Esophagus squamous epithelium (tissue), 5 donors: ENCODE measurements around the gene KIF1B. TPM values are rescaled to one million over a fixed set of nuclear protein-coding genes. Genes with fewer than 3 reads are reported as not detected.

ENCODE experiments used
- DNase-seq: peaks from one replicate; lab custom pipeline; 2025; lab: John Stamatoyannopoulos, UW
- H3K27ac ChIP-seq, 4 donors: fragments of 200-600 bp; sonication (generic); one replicate each; pipeline ENCODE4 v1.5.1; 2016 to 2019; ENCODE audit warnings: mild to moderate bottlenecking in 1 of 4
- H3K27me3 ChIP-seq, 4 donors: fragments of 200-600 bp; sonication (generic); 1 replicate in 3 of 4; 2 replicates in 1 of 4; pipeline versions ENCODE4 v1.5.1 to v1.6.0; 2017 to 2021; ENCODE audit warnings: antibody characterized with exemption in 1 of 4
- H3K36me3 ChIP-seq, 3 donors: fragments of 200-600 bp; sonication (generic); one replicate each; pipeline ENCODE4 v1.5.1; 2016 to 2019
- H3K4me1 ChIP-seq, 3 donors: fragments of 200-600 bp; sonication (generic); one replicate each; pipeline ENCODE4 v1.5.1; 2017 to 2019
- H3K4me3 ChIP-seq, 4 donors: fragments of 200-600 bp; sonication (generic); 1 replicate in 3 of 4; 2 replicates in 1 of 4; pipeline ENCODE4 v1.5.1; 2016 to 2019; ENCODE audit warnings: mild to moderate bottlenecking in 2 of 4, moderate library complexity in 1 of 4
- H3K9me3 ChIP-seq, 3 donors: fragments of 200-600 bp; sonication (generic); one replicate each; pipeline ENCODE4 v1.5.1; 2016 to 2019
- POLR2A ChIP-seq, 4 donors: fragments of 450-650 bp; IDR thresholded peaks; one replicate each; pipeline ENCODE4 v1.6.1; 2017; ENCODE audit warnings: antibody characterized with exemption in 4 of 4, mild to moderate bottlenecking in 4 of 4, moderate library complexity in 3 of 4
- WGBS, 2 donors: methylation state at CpG; one replicate each; pipeline ENCODE4 v1.1.5; 2018; 5-methylcytosine and 5-hydroxymethylcytosine counted together
- intact Hi-C: fragments of 100-400 bp; cut with DNase I; formaldehyde crosslinking; loops from one replicate; pipeline ENCODE4 v1.15.0; 2022
- total RNA-seq, 4 donors: library from RNA; depleted of rRNA; stranded (reverse); fragments of >200 nt; gene quantifications; one replicate each; pipeline ENCODE4 v1.1.0, GENCODE V29; 2016
- TF ChIP-seq, protein P1 (sequence below), 6 experiments: fragments of 450-650 bp in 4 of 6; fragments of 200-600 bp in 2 of 6; sonication (generic) in 2 of 6; IDR thresholded peaks; one replicate each; pipeline ENCODE4 v1.5.1; 2016 to 2019; ENCODE audit warnings: antibody characterized with exemption in 6 of 6, mild to moderate bottlenecking in 4 of 6, moderate library complexity in 4 of 6
- donor health status: DM: yes; HTN: yes; CAD: no.

KIF1B gene
- total RNA-seq, 4 donors from 2014 or later: 27.1 to 40.6 (median 38.1) TPM

DNA sequence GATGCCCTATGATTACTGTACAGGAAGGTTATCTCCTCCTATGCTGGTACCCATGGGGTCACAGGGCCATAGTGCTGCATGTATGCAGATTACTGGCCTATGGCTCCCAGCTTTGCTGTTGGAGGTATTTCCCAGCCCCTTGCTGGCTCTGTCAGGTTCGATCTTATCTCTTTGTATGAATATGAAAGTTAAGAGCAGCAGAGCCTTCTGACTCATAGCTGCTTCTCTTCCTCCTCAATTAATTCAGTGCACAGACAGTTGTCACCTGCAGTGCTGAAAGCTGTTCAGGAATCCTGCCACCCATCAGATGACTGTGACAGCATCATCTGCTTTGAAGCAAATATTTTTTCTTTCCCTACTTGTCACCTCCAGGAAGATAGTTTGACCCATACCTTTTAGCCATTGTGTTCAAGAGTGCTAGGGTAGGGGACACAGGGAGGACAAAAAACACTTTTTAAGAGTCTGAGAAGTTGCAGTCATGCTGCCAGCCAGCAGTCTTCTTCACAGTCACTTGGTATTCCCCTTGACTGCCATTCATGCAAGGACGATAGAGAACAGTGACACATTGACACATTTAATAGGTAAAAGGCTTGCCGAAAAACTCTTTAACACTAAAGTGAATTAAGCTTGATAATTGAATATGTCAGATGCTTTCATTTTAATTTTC, 73.1 kb downstream of the KIF1B start:
- intact Hi-C loops: no loop called here

DNA sequence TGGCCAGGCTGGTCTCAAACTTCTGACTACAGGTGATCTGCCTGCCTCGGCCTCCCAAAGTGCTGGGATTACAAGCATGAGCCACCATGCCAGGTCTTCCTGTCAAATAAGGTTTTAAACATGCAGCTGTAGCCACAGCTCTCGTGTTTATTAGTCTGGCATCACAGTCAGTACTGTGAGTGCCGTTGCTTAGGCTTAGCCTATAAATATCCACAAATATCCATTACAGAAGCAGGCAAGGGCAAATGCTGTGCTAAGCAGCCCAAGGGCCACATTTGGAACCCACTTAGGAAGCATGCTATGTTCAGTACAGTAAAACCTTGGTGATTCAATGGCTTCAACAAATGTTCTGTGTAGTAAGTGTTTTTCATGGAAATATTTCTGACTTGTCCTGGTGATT, 75.9 kb downstream of the KIF1B start:
- TF ChIP-seq, protein P1, sequence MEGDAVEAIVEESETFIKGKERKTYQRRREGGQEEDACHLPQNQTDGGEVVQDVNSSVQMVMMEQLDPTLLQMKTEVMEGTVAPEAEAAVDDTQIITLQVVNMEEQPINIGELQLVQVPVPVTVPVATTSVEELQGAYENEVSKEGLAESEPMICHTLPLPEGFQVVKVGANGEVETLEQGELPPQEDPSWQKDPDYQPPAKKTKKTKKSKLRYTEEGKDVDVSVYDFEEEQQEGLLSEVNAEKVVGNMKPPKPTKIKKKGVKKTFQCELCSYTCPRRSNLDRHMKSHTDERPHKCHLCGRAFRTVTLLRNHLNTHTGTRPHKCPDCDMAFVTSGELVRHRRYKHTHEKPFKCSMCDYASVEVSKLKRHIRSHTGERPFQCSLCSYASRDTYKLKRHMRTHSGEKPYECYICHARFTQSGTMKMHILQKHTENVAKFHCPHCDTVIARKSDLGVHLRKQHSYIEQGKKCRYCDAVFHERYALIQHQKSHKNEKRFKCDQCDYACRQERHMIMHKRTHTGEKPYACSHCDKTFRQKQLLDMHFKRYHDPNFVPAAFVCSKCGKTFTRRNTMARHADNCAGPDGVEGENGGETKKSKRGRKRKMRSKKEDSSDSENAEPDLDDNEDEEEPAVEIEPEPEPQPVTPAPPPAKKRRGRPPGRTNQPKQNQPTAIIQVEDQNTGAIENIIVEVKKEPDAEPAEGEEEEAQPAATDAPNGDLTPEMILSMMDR (IDR thresholded peaks at IDR 0.05): no peak
- no peak for TF ChIP-seq POLR2A (IDR thresholded peaks at IDR 0.05)
- Histone ChIP-seq H3K27me3 (no peaks in the 10 kb centered on the region), H3K36me3 (peaks cover 0 to 100% (median 16%) of the 10 kb centered on the region in 3 donors), H3K4me1 (peaks cover 0 to 5% (median 0%) of the 10 kb centered on the region in 3 donors), H3K27ac (peak overlapping the region in 3 of 4 donors; percentile 29 to 59 (median 57)), H3K4me3 (no peak overlapping the region), H3K9me3 (no peaks in the 10 kb centered on the region)
- WGBS, 2 donors: 77 to 86% methylated on average over 3 of the region's 3 CpGs
- intact Hi-C loops: no loop called here
- no peak for DNase-seq

More for the DNA sequence above, 73.1 kb downstream of the KIF1B start:
- TF ChIP-seq, protein P1 (IDR thresholded peaks at IDR 0.05): no peak
- no peak for TF ChIP-seq POLR2A (IDR thresholded peaks at IDR 0.05)
- H3K4me1 ChIP-seq: peaks cover 0 to 5% (median 0%) of the 10 kb centered on the region in 3 donors
- no peak overlapping the region for H3K27ac ChIP-seq
- H3K27me3 ChIP-seq: no peaks in the 10 kb centered on the region
- no peaks in the 10 kb centered on the region for H3K9me3 ChIP-seq
- DNase-seq: no peak
- H3K4me3 ChIP-seq: no peak overlapping the region
- H3K36me3 ChIP-seq: peaks cover 6 to 100% (median 12%) of the 10 kb centered on the region in 3 donors
- WGBS, 2 donors: 69 to 72% methylated on average over 3 of the region's 3 CpGs

DNA sequence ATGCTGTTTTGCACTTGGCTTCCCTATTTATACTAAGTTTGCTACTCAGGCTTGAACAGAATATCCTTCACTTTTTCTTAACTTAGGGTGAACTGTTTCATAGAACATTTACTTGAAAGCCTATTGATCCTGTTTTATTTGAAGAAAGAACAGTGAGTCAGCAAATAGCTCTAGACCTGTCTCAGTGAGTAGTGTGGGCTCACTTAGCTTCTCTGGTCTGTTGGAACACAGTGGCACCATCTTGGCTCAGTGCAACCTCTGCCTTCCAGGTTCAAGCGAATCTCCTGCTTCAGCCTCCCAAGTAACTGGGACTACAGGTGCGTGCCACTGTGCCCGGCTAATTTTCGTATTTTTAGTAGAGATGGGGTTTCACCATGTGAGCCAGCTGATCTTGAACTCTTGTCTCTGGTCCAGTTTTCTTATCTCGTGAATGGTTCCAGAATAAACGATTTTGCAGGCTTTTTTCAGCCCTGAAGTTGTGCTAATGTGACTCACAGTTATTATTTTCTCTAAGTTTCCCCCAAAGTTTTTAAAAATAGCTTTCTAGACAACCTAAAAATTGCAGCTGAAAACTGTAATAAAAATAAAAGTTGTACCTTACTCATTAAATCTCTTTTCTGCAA, 76.8 kb downstream of the KIF1B start:
- TF ChIP-seq POLR2A (IDR thresholded peaks at IDR 0.05): no peak
- TF ChIP-seq, protein P1 (IDR thresholded peaks at IDR 0.05): no peak
- Histone ChIP-seq H3K27ac (peak overlapping the region in 2 of 4 donors; percentile 57 to 59), H3K9me3 (no peaks in the 10 kb centered on the region), H3K4me3 (no peak overlapping the region), H3K36me3 (peaks cover 0 to 100% (median 12%) of the 10 kb centered on the region in 3 donors), H3K4me1 (peaks cover 0 to 5% (median 0%) of the 10 kb centered on the region in 3 donors), H3K27me3 (no peaks in the 10 kb centered on the region)
- no peak for DNase-seq
- intact Hi-C loops: no loop called here
- 78 to 88% methylated on average over 6 of the region's 6 CpGs for WGBS, 2 donors

DNA sequence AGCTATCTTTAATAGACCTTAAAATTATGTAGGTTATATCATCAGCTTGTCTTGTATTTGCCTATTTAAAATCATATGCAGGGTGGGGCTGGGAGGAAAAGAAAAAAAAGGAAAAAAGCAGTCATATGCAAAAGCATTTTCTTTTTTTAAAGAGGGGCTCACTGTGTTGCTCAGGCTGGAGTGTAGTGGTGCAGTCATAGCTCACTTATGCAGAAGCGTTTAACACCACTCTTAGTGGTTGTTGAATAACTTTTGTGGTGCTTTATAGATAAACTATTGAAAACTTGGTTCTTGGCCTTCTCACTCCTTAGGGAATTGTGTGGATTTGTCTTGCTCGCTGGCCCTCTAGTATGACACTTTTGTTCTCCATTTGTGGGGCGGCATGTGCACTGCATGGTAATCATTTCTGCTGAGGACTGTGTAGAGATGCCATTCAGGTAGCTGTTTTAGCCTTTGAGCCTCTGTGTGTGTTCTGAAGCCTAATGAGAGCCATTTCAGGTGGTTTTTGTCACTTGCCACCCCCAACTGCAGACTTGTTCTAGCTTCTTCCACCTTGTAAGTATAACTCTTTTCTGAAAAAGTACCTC, 77.8 kb downstream of the KIF1B start:
- intact Hi-C loops: no loop called here
- Histone ChIP-seq H3K27me3 (no peaks in the 10 kb centered on the region), H3K4me3 (no peak overlapping the region), H3K27ac (no peak overlapping the region), H3K4me1 (peaks cover 0 to 5% (median 0%) of the 10 kb centered on the region in 3 donors), H3K36me3 (peaks cover 0 to 100% (median 12%) of the 10 kb centered on the region in 3 donors), H3K9me3 (no peaks in the 10 kb centered on the region)
- TF ChIP-seq POLR2A (IDR thresholded peaks at IDR 0.05): no peak
- TF ChIP-seq, protein P1 (IDR thresholded peaks at IDR 0.05): no peak
- no peak for DNase-seq
- 91 to 94% methylated on average over 3 of the region's 3 CpGs for WGBS, 2 donors

DNA sequence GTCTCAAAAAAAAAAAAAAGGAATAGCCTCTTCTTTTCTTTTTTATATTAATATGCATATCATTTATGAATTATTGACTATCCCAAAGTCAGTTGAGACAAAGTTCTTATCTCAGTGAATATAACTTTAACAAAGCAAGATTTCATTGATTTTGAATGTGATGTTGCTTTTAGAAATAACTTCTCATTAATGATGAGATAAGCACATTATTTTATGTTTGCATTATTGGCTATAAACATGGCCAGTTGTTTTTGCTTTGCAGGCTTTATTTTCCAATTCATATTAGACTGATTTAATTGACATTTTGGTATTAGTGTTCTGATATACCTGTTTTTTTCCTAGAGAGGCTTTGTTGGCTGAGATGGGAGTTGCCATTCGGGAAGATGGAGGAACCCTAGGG, 81.3 kb downstream of the KIF1B start:
- H3K36me3 ChIP-seq: peaks cover 7 to 100% (median 8%) of the 10 kb centered on the region in 3 donors
- WGBS, 2 donors: 71 to 73% methylated on average over 1 of the region's 1 CpG
- no peak for TF ChIP-seq POLR2A (IDR thresholded peaks at IDR 0.05)
- TF ChIP-seq, protein P1 (IDR thresholded peaks at IDR 0.05): no peak

More for the DNA sequence above, 81.3 kb downstream of the KIF1B start:
- intact Hi-C loops: no loop called here
- no peaks in the 10 kb centered on the region for H3K9me3 ChIP-seq
- no peak for DNase-seq
- no peaks in the 10 kb centered on the region for H3K27me3 ChIP-seq
- H3K4me3 ChIP-seq: no peak overlapping the region
- H3K4me1 ChIP-seq: peaks cover 0 to 4% (median 0%) of the 10 kb centered on the region in 3 donors
- H3K27ac ChIP-seq: no peak overlapping the region
